ENCODE measurements around the gene C12orf42. TPM values are rescaled to one million over a fixed set of nuclear protein-coding genes. Genes with fewer than 3 reads are reported as not detected.

Gene C12orf42
- total RNA-seq, 2 donors from 2014 or later = not detected

GRCh38 chr12:103456006-103456405, 39.8 kb downstream of the C12orf42 start:
- no peaks in the 10 kb centered on the region for H3K27me3 ChIP-seq (replicated peaks; ENCODE audit: insufficient read depth)
- H3K36me3 ChIP-seq = no peaks in the 10 kb centered on the region
- TF ChIP-seq CTCF (IDR thresholded peaks at IDR 0.05) = no peak
- no peaks in the 10 kb centered on the region for H3K4me1 ChIP-seq (ENCODE audit: control insufficient read depth in 1 of 2, low read depth in 2 of 2)
- ATAC-seq (ENCODE audit: insufficient number of reproducible peaks, low FRiP score, low read depth) (no peak), DNase-seq (ENCODE audit: low spot score) (no peak)
- no peaks in the 10 kb centered on the region for H3K9me3 ChIP-seq
- H3K4me3 ChIP-seq = no peak overlapping the region
- H3K27ac ChIP-seq = no peak overlapping the region

DNA sequence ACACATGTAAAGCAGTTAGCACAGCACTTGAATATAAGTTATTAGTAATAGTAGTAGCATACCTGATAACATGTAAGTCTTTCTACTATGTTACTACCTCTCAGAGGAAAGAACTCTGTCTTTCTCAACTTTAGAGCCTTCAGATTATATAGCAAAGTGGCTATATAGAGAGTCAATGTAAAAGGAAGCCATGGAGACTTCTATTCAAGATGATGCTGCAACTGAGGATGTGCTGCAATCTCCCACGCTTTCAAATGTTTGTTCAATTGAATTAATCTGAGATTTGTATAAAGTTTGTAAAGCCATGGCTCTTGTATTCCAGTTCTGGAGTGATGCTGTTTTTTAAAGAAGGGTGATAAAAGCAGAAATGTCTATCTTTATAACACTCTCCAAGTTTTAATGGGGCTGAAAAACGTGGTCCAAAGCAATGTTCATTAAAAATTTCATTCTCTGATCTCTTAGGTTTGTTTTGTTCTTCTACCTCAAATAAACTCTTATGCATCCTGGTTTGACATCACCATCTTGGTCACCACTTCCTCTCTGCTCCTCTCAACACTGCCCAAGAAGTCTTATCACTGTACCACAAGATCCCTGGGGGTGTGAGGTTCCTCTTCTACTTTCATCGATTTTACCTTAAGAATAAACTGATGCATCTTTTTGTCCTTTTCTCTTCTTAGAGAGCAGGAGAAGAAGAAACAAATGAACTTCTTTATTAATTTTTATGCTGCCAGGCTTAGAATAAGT, 40.6 kb downstream of the C12orf42 start:
- DNase-seq (ENCODE audit: low spot score) (no peak), ATAC-seq (ENCODE audit: insufficient number of reproducible peaks, low FRiP score, low read depth) (no peak)
- TF ChIP-seq CTCF (IDR thresholded peaks at IDR 0.05) = no peak
- no peaks in the 10 kb centered on the region for H3K27me3 ChIP-seq (replicated peaks; ENCODE audit: insufficient read depth)
- H3K27ac ChIP-seq = no peak overlapping the region
- no peak overlapping the region for H3K4me3 ChIP-seq
- H3K36me3 ChIP-seq = no peaks in the 10 kb centered on the region
- no peaks in the 10 kb centered on the region for H3K9me3 ChIP-seq
- no peaks in the 10 kb centered on the region for H3K4me1 ChIP-seq (ENCODE audit: control insufficient read depth in 1 of 2, low read depth in 2 of 2)

DNA sequence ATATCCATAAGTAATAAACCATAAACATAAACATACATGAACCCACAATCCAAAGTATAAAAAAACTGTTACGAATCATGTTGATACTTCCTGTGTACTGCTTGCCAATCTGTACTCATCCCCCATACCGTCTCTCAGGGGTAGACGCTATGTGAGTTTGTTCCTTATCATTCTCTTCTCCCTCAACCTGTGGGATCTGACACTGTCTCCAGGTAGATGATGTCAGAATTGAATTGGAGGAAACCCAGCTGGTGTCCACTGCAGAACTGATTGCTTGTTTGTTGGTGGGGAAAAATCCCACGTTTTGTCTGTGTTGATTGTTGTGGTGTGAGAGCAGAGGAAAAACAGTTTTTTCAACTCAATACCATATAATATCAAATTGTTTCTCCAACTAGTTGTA, 50.8 kb downstream of the C12orf42 start:
- DNase-seq (ENCODE audit: low spot score) = no peak
- ATAC-seq (ENCODE audit: insufficient number of reproducible peaks, low FRiP score, low read depth) = no peak
- H3K27me3 ChIP-seq (replicated peaks; ENCODE audit: insufficient read depth) = no peaks in the 10 kb centered on the region
- TF ChIP-seq CTCF (IDR thresholded peaks at IDR 0.05) = no peak
- H3K27ac ChIP-seq = no peak overlapping the region
- H3K4me1 ChIP-seq (ENCODE audit: control insufficient read depth in 1 of 2, low read depth in 2 of 2) = no peaks in the 10 kb centered on the region
- H3K9me3 ChIP-seq = no peaks in the 10 kb centered on the region
- no peak overlapping the region for H3K4me3 ChIP-seq
- no peaks in the 10 kb centered on the region for H3K36me3 ChIP-seq

DNA sequence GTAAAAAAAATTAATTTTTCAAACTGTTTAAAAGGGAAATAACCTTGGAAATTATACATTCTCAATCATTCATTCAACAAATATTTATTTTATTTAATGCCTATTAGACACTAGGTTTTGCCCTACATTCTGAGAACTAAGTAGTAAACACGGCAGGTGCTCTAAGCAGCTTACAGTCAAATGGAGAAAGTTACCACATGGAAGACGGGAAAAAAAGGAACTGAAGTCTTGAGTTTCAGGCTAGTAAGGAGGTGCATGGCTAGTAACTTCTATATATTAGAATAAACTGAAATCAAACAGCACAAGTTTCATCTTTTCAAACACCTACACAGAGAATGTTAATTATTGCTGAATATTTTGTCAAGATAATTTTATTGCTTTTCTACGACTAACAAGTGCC, 52.9 kb downstream of the C12orf42 start:
- no peaks in the 10 kb centered on the region for H3K36me3 ChIP-seq
- H3K27ac ChIP-seq = no peak overlapping the region
- H3K9me3 ChIP-seq = no peaks in the 10 kb centered on the region
- no peak for TF ChIP-seq CTCF (IDR thresholded peaks at IDR 0.05)
- no peak for DNase-seq (ENCODE audit: low spot score)
- no peak for ATAC-seq (ENCODE audit: insufficient number of reproducible peaks, low FRiP score, low read depth)
- no peak overlapping the region for H3K4me3 ChIP-seq
- H3K4me1 ChIP-seq (ENCODE audit: control insufficient read depth in 1 of 2, low read depth in 2 of 2) = no peaks in the 10 kb centered on the region
- H3K27me3 ChIP-seq (replicated peaks; ENCODE audit: insufficient read depth) = no peaks in the 10 kb centered on the region

- Histone ChIP-seq H3K4me1 (ENCODE audit: control insufficient read depth in 1 of 2, low read depth in 2 of 2) (no peaks in the 10 kb centered on the region), H3K9me3 (no peaks in the 10 kb centered on the region), H3K36me3 (no peaks in the 10 kb centered on the region), H3K4me3 (no peak overlapping the region), H3K27me3 (replicated peaks; ENCODE audit: insufficient read depth) (no peaks in the 10 kb centered on the region), H3K27ac (no peak overlapping the region)
- DNase-seq (ENCODE audit: low spot score) = no peak
- no peak for TF ChIP-seq CTCF (IDR thresholded peaks at IDR 0.05)
- no peak for ATAC-seq (ENCODE audit: insufficient number of reproducible peaks, low FRiP score, low read depth)
Measured at GRCh38 chr12:103442182-103442555, 53.6 kb downstream of the C12orf42 start.
